GM21786 (cell line): ENCODE measurements around the gene AHDC1.

Source experiments
- ATAC-seq: cut with Tn5 transposase; IDR thresholded peaks from one replicate; pipeline ENCODE4 v1.9.1; 2021; ENCODE audit not compliant: unreplicated experiment

AHDC1 gene

GRCh38 chr1:27614625-27615344 is 10.8 kb upstream of the AHDC1 start:
- no peak for ATAC-seq

DNA sequence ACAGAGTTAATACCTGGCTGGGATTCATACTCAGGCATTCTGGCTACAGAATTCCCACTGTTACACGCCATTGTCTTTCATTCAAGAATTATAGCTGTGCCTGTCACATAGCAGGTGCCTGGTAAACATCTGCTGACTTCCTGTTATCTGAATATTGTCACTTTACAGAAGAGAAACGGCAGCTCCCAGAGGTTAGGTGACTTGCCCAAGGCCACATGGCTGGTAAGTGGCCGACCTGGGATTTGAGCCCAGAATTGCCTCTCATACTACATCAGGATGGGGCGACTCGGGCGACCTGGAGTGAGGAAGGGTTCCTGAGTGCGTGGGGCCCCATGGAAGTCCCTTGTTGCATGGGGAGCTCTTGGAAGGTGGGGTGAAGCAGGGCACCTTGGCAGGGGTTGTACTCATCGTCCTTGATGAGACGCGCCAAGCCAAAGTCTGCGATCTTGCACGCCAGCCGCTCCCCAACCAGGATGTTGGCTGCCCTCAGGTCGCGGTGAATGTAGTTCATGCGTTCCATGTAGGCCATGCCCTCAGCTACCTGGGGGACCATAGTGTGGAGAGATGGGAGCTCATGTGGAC is 10.2 kb upstream of the AHDC1 start:
- no peak for ATAC-seq

DNA sequence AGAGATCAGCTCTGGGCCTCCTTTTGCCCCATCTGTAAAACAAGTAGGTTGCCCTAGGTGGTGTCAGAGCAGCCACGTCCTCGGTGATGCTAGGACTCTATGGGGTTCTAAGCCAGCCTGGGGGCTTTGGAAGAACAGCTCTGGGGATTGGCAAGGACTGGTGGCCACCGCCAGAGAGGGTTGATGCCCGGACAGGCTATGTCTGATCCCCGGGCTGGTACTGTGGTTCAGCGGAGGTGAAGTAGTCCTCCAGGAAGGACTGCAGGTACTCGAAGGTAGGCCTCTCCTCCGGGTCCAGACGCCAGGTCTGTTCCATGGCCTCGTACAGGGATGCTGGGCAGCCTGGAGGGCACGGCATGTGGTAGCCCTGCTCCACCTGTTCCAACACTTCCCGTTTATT is 8.8 kb upstream of the AHDC1 start:
- ATAC-seq = no peak

DNA sequence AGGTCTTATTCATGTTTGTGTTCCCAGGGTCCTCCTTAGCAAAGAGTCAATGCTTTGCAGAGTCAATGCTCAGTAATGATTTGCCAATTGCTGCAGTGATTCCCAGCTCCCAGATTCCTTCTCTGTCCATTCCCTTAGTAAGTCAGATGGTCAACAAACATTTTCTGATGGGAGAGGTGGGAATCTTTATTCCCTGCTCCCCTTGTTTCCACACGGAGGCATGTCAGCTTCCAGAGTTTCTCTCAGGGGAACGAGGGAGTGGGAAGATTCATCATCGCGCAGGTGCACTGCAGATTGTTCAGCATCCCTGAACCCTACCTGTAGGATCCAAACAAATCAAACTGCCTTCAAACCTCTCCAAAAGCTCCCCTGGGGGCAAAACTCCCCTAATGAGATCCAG is 7.5 kb upstream of the AHDC1 start:
- ATAC-seq = no peak

DNA sequence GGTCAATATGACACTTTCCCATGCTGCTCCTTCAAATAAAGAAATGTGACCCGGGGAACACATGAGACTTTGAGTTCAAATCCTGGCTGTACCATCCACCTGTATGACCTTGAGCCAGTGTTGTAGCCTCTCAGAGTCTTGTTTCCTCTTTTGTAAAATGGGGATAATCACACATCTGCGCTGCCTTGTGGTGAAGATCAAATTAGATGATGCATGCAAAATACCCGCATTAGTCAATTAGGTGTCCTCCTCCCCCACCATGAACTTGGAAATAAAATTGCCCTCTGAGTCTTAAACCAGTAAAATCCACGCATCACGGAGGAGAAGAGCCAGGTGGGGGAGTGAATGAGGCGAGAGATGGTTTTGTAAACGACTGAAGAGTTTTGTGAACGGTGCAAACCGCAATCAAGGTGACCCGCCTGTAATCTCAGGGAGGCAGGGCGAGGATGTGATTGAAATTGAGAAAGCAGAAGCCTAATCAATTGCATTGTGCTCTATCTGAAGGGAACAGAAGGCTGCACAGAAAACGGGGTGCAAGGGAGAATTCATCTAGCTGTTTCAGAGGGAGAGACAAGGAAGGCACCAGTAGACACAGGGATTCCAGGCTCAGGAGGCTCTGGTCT is 5.8 kb upstream of the AHDC1 start:
- ATAC-seq = no peak

GRCh38 chr1:27609210-27609555 is 5.2 kb upstream of the AHDC1 start:
- no peak for ATAC-seq

- ATAC-seq = no peak
These were observed 3.4 kb upstream of the AHDC1 start for GRCh38 chr1:27607239-27607804.

- no peak for ATAC-seq
These were observed 2.8 kb upstream of the AHDC1 start for GRCh38 chr1:27606708-27607238.

DNA sequence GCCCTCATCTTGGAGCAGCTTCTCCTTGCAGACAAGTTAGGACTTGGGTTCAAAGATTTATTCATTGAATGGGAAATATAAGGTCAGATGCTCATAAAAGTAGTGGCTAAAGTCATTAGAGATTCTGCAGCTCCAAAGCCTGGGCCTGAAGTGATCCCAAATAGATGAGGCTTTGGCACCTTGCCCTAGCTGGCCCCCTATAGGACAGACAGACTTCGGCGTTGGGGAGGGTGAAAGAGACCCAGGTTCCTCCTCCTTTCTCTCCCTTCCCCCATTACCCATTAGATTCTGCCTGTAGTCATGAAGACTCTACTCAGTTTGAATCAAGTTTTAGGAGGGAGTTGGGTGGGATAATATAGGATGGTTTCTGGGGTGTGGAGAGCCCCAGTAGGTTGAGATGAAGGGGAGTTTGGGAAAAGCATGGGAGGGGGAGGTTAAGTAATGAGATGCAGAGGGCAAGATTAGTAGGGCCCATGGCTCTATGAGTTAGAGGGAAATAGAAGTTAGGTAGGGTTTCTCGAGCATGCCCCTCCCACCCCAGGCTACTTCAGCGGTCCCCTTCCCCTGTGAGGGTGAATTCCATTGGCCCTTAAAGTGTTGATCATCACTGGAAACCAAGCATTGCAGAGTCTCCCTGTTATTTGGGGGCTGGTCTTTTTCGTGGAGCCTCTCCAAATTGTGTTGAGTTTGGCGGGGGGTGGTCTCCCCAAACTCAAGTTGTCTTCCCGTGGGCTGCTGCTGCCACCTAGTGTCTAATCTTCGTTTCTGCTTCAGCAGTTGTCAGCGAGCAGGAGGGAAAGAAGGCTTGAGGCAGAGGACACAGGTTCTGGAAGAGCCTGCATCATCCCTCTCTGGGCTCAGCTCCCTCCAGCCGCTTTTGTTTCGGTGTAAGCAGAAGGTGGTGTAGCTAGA is 2.1 kb upstream of the AHDC1 start:
- no peak for ATAC-seq

GRCh38 chr1:27605300-27605766 is 1.4 kb upstream of the AHDC1 start:
- no peak for ATAC-seq

DNA sequence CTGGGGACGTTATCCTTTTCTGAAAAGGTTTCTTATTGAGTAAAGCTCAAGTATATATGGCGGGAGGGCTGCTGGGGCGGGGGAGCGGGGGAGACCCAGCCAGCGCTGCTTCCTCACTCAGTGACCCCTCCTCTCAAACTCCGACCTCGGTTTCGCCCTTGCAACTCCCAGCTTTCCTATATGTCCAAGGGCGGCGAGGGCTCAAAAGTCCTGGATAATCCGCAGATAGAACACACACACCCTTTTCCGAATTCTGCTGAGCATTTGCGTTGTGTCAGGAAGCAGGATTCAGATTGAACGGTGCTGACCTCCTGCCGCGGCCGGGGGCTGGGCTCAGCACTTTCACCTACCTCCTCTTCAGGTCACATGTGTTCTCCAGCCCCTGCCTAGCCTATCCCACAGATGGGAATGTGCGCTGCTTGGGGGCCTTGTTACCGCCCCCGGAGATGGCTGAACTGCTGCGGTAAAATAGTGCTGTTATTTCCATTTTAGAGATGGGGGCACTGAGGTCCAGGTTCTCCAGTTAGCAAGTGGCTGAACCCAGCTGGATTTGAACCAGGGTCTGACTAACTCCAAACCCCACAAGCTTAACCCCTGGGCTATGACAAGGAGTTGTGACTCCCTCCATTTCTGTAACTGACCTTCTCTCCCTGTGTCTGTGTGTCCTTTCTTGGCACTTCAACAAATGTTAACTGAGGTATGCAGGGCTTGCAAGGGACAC is 795 bp upstream of the AHDC1 start:
- ATAC-seq = no peak

DNA sequence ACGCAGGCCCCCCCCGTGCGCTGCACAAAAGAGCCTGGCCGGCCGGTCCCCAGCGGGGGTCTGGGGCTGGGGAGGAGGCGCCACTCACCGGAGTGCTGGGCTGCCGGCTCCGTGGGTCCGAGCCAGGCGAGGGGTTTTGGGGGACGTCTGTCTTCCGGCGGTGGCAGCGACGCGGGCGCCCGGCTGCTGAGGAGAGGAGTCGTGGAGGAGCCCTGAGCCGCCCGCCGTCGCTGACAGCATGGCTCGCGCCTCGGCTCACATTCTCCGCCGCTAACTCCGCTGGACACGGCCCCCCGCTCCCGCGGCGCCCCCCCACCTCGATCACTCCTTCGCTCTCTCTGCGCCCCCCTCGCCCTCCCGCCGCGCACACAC is 649 bp downstream of the AHDC1 start:
- ATAC-seq = no peak

GRCh38 chr1:27602462-27603308 is 1.3 kb downstream of the AHDC1 start:
- no peak for ATAC-seq

GRCh38 chr1:27601771-27602461 is 2.0 kb downstream of the AHDC1 start:
- peak; percentile 32 for ATAC-seq

DNA sequence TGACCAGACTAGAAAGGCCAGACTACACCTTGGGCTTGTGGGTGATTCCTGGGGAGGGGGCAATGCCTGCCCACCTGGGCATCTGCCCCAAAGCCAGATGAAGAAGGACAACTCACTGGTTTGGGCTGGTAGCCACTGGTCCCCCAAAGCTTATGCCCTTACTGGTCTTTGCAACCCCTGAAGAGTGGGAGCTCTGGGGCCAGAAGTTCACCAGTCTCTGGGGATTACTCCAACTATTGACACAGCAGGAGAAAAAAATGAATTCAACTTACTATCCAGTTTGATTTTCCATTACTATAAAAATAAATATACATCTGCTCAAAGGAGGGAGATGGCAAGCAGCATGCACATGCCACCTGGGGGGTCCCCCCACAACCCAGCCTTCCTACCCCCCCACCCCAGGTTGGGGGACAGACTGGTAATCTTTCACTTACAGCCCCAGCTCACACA is 2.6 kb downstream of the AHDC1 start:
- ATAC-seq = no peak

GRCh38 chr1:27600498-27601175 is 3.3 kb downstream of the AHDC1 start:
- no peak for ATAC-seq

- no peak for ATAC-seq
These were observed 4.1 kb downstream of the AHDC1 start for GRCh38 chr1:27599605-27600497.
